ENCODE results near the gene FAM107B.

- TF ChIP-seq GATA2 (IDR thresholded peaks at IDR 0.05; ENCODE audit: low read depth, low read length) (no peak), GATA3 (IDR thresholded peaks at IDR 0.05; ENCODE audit: low read depth, low read length) (no peak)
These were observed 276.4 kb downstream of the FAM107B start for GRCh38 chr10:14498326-14498725.
